ENCODE results near the gene RILPL1. TPM values are rescaled to one million over a fixed set of nuclear protein-coding genes. Genes with fewer than 3 reads are reported as not detected.

The RILPL1 gene
- total RNA-seq, 1 donor: 16.3 TPM

GRCh38 chr12:123428591-123428990 is 104.9 kb downstream of the RILPL1 start:
- Histone ChIP-seq H2AFZ (ENCODE audit: low read length) (no peak overlapping the region), H3K4me2 (ENCODE audit: insufficient read depth, low read length) (no peak overlapping the region), H3K27ac (ENCODE audit: low read depth, low read length) (no peak overlapping the region), H3K79me2 (ENCODE audit: insufficient read depth, low read length) (peaks cover 26% of the 10 kb centered on the region), H3K9me3 (ENCODE audit: low read depth, low read length) (no peaks in the 10 kb centered on the region), H3K4me3 (ENCODE audit: insufficient read depth, low read length) (no peak overlapping the region), H4K20me1 (ENCODE audit: insufficient read depth, low read length) (no peaks in the 10 kb centered on the region), H3K4me1 (ENCODE audit: insufficient read depth, low read length) (peaks cover 12% of the 10 kb centered on the region), H3K36me3 (ENCODE audit: insufficient read depth, low read length) (peaks cover 12% of the 10 kb centered on the region), H3K27me3 (ENCODE audit: insufficient read depth, low read length) (no peaks in the 10 kb centered on the region)
- DNase-seq (ENCODE audit: insufficient read length, low spot score, missing footprints): no peak
- TF ChIP-seq CTCF (IDR thresholded peaks at IDR 0.05; ENCODE audit: extremely low read depth, low read depth, low read length): no peak

GRCh38 chr12:123427036-123427769 is 106.3 kb downstream of the RILPL1 start:
- no peak overlapping the region for H3K4me2 ChIP-seq (ENCODE audit: insufficient read depth, low read length)
- no peak overlapping the region for H2AFZ ChIP-seq (ENCODE audit: low read length)
- no peaks in the 10 kb centered on the region for H3K9me3 ChIP-seq (ENCODE audit: low read depth, low read length)
- H4K20me1 ChIP-seq (ENCODE audit: insufficient read depth, low read length): no peaks in the 10 kb centered on the region
- H3K4me1 ChIP-seq (ENCODE audit: insufficient read depth, low read length): peaks cover 2% of the 10 kb centered on the region
- H3K79me2 ChIP-seq (ENCODE audit: insufficient read depth, low read length): peaks cover 17% of the 10 kb centered on the region
- no peak overlapping the region for H3K27ac ChIP-seq (ENCODE audit: low read depth, low read length)
- H3K27me3 ChIP-seq (ENCODE audit: insufficient read depth, low read length): no peaks in the 10 kb centered on the region
- DNase-seq (ENCODE audit: insufficient read length, low spot score, missing footprints): no peak
- peaks cover 18% of the 10 kb centered on the region for H3K36me3 ChIP-seq (ENCODE audit: insufficient read depth, low read length)
- TF ChIP-seq CTCF (IDR thresholded peaks at IDR 0.05; ENCODE audit: extremely low read depth, low read depth, low read length): no peak
- no peak overlapping the region for H3K4me3 ChIP-seq (ENCODE audit: insufficient read depth, low read length)

GRCh38 chr12:123421314-123421713 is 112.2 kb downstream of the RILPL1 start:
- Histone ChIP-seq H3K27ac (ENCODE audit: low read depth, low read length) (no peak overlapping the region), H3K36me3 (ENCODE audit: insufficient read depth, low read length) (peaks cover 16% of the 10 kb centered on the region), H2AFZ (ENCODE audit: low read length) (no peak overlapping the region), H3K4me3 (ENCODE audit: insufficient read depth, low read length) (no peak overlapping the region), H3K9me3 (ENCODE audit: low read depth, low read length) (no peaks in the 10 kb centered on the region), H3K4me2 (ENCODE audit: insufficient read depth, low read length) (no peak overlapping the region), H4K20me1 (ENCODE audit: insufficient read depth, low read length) (no peaks in the 10 kb centered on the region), H3K27me3 (ENCODE audit: insufficient read depth, low read length) (no peaks in the 10 kb centered on the region), H3K4me1 (ENCODE audit: insufficient read depth, low read length) (no peaks in the 10 kb centered on the region), H3K79me2 (ENCODE audit: insufficient read depth, low read length) (no peaks in the 10 kb centered on the region)
- DNase-seq (ENCODE audit: insufficient read length, low spot score, missing footprints): peak; percentile 44
- TF ChIP-seq CTCF (IDR thresholded peaks at IDR 0.05; ENCODE audit: extremely low read depth, low read depth, low read length): peak; percentile 5

Small RNA genes lying within 50 kb of the gene (small RNA-seq; reads per million reads assigned to genes)
- gene AC145423.2 (not detected), gene MIR3908 (not detected)

Other genes starting within 250 kb of the RILPL1 start
- 28.6 and 30.4 TPM in 2 replicates for gene SBNO1, start 168.9 kb downstream of the RILPL1 start, total RNA-seq
- gene KMT5A, start 149.6 kb downstream of the RILPL1 start, total RNA-seq: 49.6 and 51.0 TPM in 2 replicates
- gene RILPL2, start 97.0 kb downstream of the RILPL1 start, total RNA-seq: 5.1 and 5.3 TPM in 2 replicates
- gene SNRNP35, start 75.6 kb downstream of the RILPL1 start, total RNA-seq: 10.3 and 15.6 TPM in 2 replicates
- 382 and 418 TPM in 2 replicates for gene TMED2, start 50.8 kb upstream of the RILPL1 start, total RNA-seq
- gene DDX55, start 68.4 kb upstream of the RILPL1 start, total RNA-seq: 19.2 and 20.6 TPM in 2 replicates
- gene EIF2B1, start 100.0 kb upstream of the RILPL1 start, total RNA-seq: 32.4 and 32.6 TPM in 2 replicates
- gene GTF2H3, start 100.1 kb upstream of the RILPL1 start, total RNA-seq: 35.9 and 38.7 TPM in 2 replicates
- 23.5 and 23.6 TPM in 2 replicates for gene TCTN2, start 137.4 kb upstream of the RILPL1 start, total RNA-seq
- 27.1 and 31.1 TPM in 2 replicates for gene ATP6V0A2, start 178.6 kb upstream of the RILPL1 start, total RNA-seq
- gene DNAH10, start 228.6 kb upstream of the RILPL1 start, total RNA-seq: 0.72 and 1.5 TPM in 2 replicates